ENCODE measurements around the gene PLEKHG4. TPM values are rescaled to one million over a fixed set of nuclear protein-coding genes. Genes with fewer than 3 reads are reported as not detected.

PLEKHG4 gene
- total and polyA plus RNA-seq, 12 donors = 4.1 to 48.7 (median 11.2) TPM

DNA sequence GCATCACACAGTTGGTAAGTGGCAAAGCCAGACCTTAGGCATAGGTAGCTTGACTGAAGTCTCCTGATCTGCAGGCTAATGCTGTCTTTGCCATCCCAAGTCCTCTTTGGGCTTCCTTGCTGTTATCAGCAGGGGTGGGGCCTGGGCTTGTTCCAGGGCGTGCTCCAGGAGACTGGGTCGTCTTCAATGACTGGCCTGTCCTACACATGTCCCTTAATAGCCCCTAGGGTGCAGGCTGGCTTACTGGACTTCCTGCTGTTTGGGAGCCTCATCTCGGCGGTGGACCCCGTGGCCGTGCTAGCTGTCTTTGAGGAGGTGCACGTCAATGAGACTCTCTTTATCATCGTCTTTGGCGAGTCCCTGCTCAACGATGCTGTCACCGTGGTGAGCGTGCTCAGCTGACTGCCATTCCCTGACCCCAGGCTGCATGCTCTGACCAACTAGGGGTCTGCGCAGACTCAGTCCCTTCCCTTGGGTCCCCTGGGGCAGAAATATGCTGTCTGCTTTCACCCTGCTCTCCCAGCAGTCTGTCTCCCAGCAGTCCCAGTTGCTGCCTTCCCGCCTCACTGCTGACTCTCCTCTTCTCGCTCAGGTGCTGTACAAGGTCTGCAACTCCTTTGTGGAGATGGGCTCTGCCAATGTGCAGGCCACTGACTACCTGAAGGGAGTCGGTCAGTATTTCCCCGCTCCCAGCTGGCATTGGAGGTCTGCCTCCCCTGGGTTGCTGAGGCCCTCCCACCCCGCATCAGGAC lies 24.4 kb upstream of the PLEKHG4 start:
- H3K9me3 ChIP-seq (replicated peaks in 1 of 3) = no peaks in the 10 kb centered on the region
- H3K4me1 ChIP-seq (replicated peaks in 1 of 2) = no peaks in the 10 kb centered on the region
- intact Hi-C loops (cut with DNase I) = no loop called here
- no peak for TF ChIP-seq POLR2A (IDR thresholded peaks at IDR 0.05)
- TF ChIP-seq, protein P1, sequence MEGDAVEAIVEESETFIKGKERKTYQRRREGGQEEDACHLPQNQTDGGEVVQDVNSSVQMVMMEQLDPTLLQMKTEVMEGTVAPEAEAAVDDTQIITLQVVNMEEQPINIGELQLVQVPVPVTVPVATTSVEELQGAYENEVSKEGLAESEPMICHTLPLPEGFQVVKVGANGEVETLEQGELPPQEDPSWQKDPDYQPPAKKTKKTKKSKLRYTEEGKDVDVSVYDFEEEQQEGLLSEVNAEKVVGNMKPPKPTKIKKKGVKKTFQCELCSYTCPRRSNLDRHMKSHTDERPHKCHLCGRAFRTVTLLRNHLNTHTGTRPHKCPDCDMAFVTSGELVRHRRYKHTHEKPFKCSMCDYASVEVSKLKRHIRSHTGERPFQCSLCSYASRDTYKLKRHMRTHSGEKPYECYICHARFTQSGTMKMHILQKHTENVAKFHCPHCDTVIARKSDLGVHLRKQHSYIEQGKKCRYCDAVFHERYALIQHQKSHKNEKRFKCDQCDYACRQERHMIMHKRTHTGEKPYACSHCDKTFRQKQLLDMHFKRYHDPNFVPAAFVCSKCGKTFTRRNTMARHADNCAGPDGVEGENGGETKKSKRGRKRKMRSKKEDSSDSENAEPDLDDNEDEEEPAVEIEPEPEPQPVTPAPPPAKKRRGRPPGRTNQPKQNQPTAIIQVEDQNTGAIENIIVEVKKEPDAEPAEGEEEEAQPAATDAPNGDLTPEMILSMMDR (IDR thresholded peaks at IDR 0.05) = no peak
- no peak for DNase-seq
- no peak overlapping the region for H3K4me3 ChIP-seq
- 85 to 96% (median 90%) methylated on average over 8 to 18 of the region's 18 CpGs for WGBS, 4 donors
- no peak overlapping the region for H3K27ac ChIP-seq
- no peaks in the 10 kb centered on the region for H3K27me3 ChIP-seq
- no peaks in the 10 kb centered on the region for H3K36me3 ChIP-seq (replicated peaks in 1 of 2)

DNA sequence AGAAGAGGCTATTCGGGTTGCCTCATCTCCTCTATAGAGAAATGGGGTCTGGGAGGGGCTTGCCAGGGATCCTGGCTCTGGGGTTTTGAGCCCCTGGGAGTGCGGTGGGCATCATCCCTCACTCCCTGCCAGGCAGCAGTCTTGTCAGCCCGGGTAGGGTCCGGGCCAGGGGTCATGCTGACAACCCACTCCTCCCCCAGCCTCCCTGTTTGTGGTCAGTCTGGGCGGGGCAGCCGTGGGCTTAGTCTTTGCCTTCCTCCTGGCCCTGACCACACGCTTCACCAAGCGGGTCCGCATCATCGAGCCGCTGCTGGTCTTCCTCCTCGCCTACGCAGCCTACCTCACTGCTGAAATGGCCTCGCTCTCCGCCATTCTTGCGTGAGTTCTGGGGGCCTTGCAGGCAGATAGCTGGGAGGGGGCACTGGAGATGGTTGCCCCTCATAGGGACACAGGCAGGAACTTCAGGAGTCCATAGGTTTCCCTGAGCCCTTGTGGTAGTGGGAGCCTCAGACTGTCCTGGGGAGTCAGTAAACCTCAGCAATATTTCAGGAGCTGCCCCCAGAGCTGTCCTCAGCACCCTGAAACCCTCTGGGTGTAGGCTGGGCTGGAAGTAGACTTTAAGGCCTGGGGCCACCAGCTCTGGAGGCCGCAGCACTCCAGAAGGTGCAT lies 23.6 kb upstream of the PLEKHG4 start:
- no peak for TF ChIP-seq POLR2A (IDR thresholded peaks at IDR 0.05)
- TF ChIP-seq, protein P1 (IDR thresholded peaks at IDR 0.05) = no peak
- DNase-seq = no peak
- Histone ChIP-seq H3K27ac (no peak overlapping the region), H3K36me3 (replicated peaks in 1 of 2) (no peaks in the 10 kb centered on the region), H3K4me3 (no peak overlapping the region), H3K27me3 (no peaks in the 10 kb centered on the region), H3K4me1 (replicated peaks in 1 of 2) (no peaks in the 10 kb centered on the region), H3K9me3 (replicated peaks in 1 of 3) (no peaks in the 10 kb centered on the region)
- 88 to 95% (median 93%) methylated on average over 14 to 17 of the region's 17 CpGs for WGBS, 4 donors
- intact Hi-C loops (cut with DNase I) = no loop called here

DNA sequence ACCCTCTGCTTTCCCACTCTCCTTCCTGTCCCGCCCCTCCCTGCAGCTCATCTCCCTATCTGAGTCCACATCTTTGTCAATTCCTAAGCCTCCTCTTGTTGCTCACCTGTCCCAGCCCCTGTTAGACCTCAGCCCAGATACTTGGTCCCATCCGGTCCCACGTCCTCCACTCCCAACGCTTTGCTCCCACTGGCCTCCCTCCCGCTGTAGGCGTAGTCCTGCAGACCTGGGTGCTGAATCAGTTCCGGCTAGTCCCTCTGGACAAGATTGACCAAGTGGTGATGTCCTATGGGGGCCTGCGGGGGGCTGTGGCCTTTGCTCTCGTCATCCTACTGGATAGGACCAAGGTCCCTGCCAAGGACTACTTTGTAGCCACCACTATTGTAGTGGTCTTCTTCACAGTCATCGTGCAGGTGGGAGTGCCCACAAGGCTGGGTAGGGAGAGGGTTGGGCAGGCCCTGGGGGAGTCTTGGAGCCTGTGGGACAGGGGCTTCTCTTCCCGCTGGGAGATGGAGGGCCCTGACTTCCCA lies 22.6 kb upstream of the PLEKHG4 start:
- H3K27me3 ChIP-seq = no peaks in the 10 kb centered on the region
- intact Hi-C loops (cut with DNase I) = no loop called here
- no peaks in the 10 kb centered on the region for H3K36me3 ChIP-seq (replicated peaks in 1 of 2)
- TF ChIP-seq, protein P1 (IDR thresholded peaks at IDR 0.05) = no peak
- no peak for TF ChIP-seq POLR2A (IDR thresholded peaks at IDR 0.05)
- no peaks in the 10 kb centered on the region for H3K4me1 ChIP-seq (replicated peaks in 1 of 2)
- WGBS, 4 donors = 93 to 97% (median 94%) methylated on average over 8 to 11 of the region's 11 CpGs
- H3K27ac ChIP-seq = no peak overlapping the region
- no peaks in the 10 kb centered on the region for H3K9me3 ChIP-seq (replicated peaks in 1 of 3)
- peak in 1 of 7 donors; percentile 4 for DNase-seq
- no peak overlapping the region for H3K4me3 ChIP-seq

DNA sequence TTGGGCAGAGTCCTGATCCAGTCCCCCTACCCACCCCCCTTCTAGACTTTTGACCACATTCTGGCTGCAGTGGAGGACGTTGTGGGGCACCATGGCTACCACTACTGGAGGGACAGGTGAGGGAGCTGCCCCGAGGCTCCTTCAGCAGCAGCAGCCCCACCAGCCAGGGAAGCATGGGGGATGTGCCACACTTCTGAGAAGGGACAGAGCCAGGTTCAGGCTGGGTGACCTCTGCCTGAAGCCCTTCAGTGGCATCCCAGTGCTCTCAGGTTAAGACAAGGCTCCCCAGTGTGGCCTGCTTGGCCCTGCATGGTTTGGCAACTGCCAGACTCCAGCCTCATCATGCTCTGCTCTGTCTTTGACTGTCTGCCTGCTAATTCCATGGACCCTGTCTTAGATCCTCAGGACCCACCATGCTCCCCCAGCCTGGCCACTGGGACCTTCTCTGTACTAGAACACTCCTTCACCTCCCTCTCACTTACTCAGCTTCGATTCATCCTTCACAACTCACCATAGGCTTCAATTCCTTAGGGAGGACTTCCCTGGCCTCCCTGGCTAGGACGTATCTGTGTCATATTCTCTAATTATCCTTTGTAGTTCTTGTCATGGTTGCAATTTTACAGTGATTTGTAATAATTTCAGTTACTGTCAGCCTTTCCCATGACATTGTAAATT lies 21.7 kb upstream of the PLEKHG4 start:
- H3K27me3 ChIP-seq = no peaks in the 10 kb centered on the region

More for the DNA sequence above, 21.7 kb upstream of the PLEKHG4 start:
- WGBS, 4 donors = 49 to 73% (median 71%) methylated on average over 2 to 4 of the region's 4 CpGs
- no peak for DNase-seq
- H3K4me1 ChIP-seq (replicated peaks in 1 of 2) = no peaks in the 10 kb centered on the region
- no peak overlapping the region for H3K4me3 ChIP-seq
- intact Hi-C loops (cut with DNase I) = no loop called here
- H3K36me3 ChIP-seq (replicated peaks in 1 of 2) = no peaks in the 10 kb centered on the region
- H3K27ac ChIP-seq = no peak overlapping the region
- TF ChIP-seq, protein P1 (IDR thresholded peaks at IDR 0.05) = no peak
- TF ChIP-seq POLR2A (IDR thresholded peaks at IDR 0.05) = no peak
- no peaks in the 10 kb centered on the region for H3K9me3 ChIP-seq (replicated peaks in 1 of 3)
